A673 (cell line): ENCODE results near the gene CNKSR1. TPM values are rescaled to one million over a fixed set of nuclear protein-coding genes. Genes with fewer than 3 reads are reported as not detected.
A peak's percentile ranks its signal among the peaks of the same experiment; 100 is the strongest.
"Not testable (repeated sequence)": the region's sequence is repeated elsewhere in the genome, so short reads cannot be mapped to it uniquely, and the experiment has no call there.

Source experiments
- BruUV-seq: library from RNA; stranded (reverse); fragments of 400-500 nt; replicated peaks from 2 replicates; lab custom pipeline; 2021; lab: Mats Ljungman, UMichigan
- CTCF ChIA-PET: fragments of 300-600 bp; sonication (Branson Sonifier 250); formaldehyde crosslinking; loops from one replicate; lab custom pipeline; 2022; ENCODE audit warnings: antibody characterized with exemption; lab: Charles Lee
- POLR2A ChIA-PET: fragments of 300-600 bp; sonication (Branson Sonifier 250); formaldehyde crosslinking; loops from one replicate; lab custom pipeline; 2022; ENCODE audit warnings: antibody characterized with exemption; ENCODE audit not compliant: low non-redundant PET; lab: Charles Lee
- DNase-seq: peaks from one replicate; pipeline ENCODE4 v3.0.0-alpha.2; 2015; ENCODE audit warnings: low spot score
- H3K27ac ChIP-seq: fragments of 200-600 bp; sonication (generic); 2 replicates; pipeline ENCODE4 v1.5.1; 2016; ENCODE audit warnings: mixed run types, low read depth, mild to moderate bottlenecking, mixed read lengths, antibody characterized with exemption, low read length; ENCODE audit not compliant: poor library complexity, severe bottlenecking
- H3K27me3 ChIP-seq: fragments of 200-600 bp; sonication (generic); replicated peaks from 2 replicates; pipeline ENCODE4 v1.6.1; 2017; ENCODE audit warnings: mixed run types, low read depth, mild to moderate bottlenecking, mixed read lengths, antibody characterized with exemption, low read length; ENCODE audit not compliant: insufficient read depth, poor library complexity
- H3K36me3 ChIP-seq: fragments of 200-600 bp; sonication (generic); 2 replicates; pipeline ENCODE4 v1.6.1; 2016; ENCODE audit warnings: mixed run types, mild to moderate bottlenecking, mixed read lengths, antibody characterized with exemption, low read length; ENCODE audit not compliant: insufficient read depth, poor library complexity, severe bottlenecking
- H3K4me1 ChIP-seq: fragments of 200-600 bp; sonication (generic); 2 replicates; pipeline ENCODE4 v1.6.1; 2017; ENCODE audit warnings: mixed run types, mild to moderate bottlenecking, mixed read lengths, antibody characterized with exemption, low read length; ENCODE audit not compliant: insufficient read depth, poor library complexity, severe bottlenecking
- H3K4me3 ChIP-seq: fragments of 200-600 bp; sonication (generic); 2 replicates; pipeline ENCODE4 v1.5.1; 2016; ENCODE audit warnings: low read depth, mixed run types, mild to moderate bottlenecking, mixed read lengths, low read length; ENCODE audit not compliant: poor library complexity, severe bottlenecking
- H3K9me3 ChIP-seq: fragments of 200-600 bp; sonication (generic); 2 replicates; pipeline ENCODE4 v1.6.1; 2016; ENCODE audit warnings: mixed run types, low read depth, mild to moderate bottlenecking, mixed read lengths, antibody characterized with exemption, low read length; ENCODE audit not compliant: poor library complexity, severe bottlenecking
- EZH2 ChIP-seq: fragments of 200-600 bp; sonication (generic); IDR thresholded peaks from 2 replicates; pipeline ENCODE4 v1.6.1; 2017; ENCODE audit warnings: borderline replicate concordance, low read depth, mild to moderate bottlenecking, mixed read lengths, antibody characterized with exemption, low read length; ENCODE audit not compliant: poor library complexity, severe bottlenecking
- intact Hi-C: fragments of 100-400 bp; cut with micrococcal nuclease; formaldehyde crosslinking; loops from one replicate; pipeline ENCODE4 v1.10.0; 2022; ENCODE audit not compliant: unreplicated experiment
- total RNA-seq: library from RNA; stranded (reverse); gene quantifications from 2 replicates; pipeline ENCODE4 v1.2.3, GENCODE V29; 2021
- TF ChIP-seq, protein P1 (sequence below): fragments of 300-800, 200-600 bp; sonication (generic); conservative IDR thresholded peaks from 2 replicates; pipeline ENCODE4 v1.5.1; 2017; ENCODE audit warnings: low read depth, mild to moderate bottlenecking, antibody characterized with exemption, low read length, moderate library complexity, mixed read lengths

Gene CNKSR1
- total RNA-seq, 1 experiment from 2014 or later = 1.8 TPM

DNA sequence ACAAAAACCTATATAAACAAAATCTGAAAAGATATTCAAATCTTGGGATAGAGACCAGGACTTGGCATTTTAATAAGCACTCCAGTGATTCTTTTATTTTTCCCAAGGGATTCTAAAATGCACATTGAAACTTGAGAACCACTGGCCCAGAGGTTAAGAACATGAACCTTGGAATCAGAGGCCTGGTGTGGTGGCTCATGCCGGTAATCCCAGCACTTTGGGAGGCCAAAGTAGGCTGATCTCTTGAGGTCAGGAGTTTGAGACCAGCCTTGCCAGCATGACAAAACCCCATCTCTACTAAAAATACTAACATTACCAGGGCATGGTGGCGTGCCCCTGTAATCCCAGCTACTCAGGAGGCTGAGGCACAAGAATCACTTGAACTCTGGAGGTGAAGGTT lies 43.8 kb downstream of the CNKSR1 start:
- Histone ChIP-seq H3K4me1 (no peaks in the 10 kb centered on the region), H3K9me3 (no peaks in the 10 kb centered on the region), H3K27me3 (peaks cover 4% of the 10 kb centered on the region), H3K36me3 (no peaks in the 10 kb centered on the region), H3K4me3 (no peak overlapping the region), H3K27ac (no peak overlapping the region)
- DNase-seq = no peak
- CTCF ChIA-PET = no interaction called here
- intact Hi-C loops = no loop called here
- POLR2A ChIA-PET = interaction anchor here (0.6 kb wide), 1 partner anchor 25 kb away, joined by 3 read pairs; no protein-coding TSS in a partner anchor
- no TSS peak for BruUV-seq
- TF ChIP-seq, protein P1, sequence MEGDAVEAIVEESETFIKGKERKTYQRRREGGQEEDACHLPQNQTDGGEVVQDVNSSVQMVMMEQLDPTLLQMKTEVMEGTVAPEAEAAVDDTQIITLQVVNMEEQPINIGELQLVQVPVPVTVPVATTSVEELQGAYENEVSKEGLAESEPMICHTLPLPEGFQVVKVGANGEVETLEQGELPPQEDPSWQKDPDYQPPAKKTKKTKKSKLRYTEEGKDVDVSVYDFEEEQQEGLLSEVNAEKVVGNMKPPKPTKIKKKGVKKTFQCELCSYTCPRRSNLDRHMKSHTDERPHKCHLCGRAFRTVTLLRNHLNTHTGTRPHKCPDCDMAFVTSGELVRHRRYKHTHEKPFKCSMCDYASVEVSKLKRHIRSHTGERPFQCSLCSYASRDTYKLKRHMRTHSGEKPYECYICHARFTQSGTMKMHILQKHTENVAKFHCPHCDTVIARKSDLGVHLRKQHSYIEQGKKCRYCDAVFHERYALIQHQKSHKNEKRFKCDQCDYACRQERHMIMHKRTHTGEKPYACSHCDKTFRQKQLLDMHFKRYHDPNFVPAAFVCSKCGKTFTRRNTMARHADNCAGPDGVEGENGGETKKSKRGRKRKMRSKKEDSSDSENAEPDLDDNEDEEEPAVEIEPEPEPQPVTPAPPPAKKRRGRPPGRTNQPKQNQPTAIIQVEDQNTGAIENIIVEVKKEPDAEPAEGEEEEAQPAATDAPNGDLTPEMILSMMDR = no peak
- TF ChIP-seq EZH2 = no peak

DNA sequence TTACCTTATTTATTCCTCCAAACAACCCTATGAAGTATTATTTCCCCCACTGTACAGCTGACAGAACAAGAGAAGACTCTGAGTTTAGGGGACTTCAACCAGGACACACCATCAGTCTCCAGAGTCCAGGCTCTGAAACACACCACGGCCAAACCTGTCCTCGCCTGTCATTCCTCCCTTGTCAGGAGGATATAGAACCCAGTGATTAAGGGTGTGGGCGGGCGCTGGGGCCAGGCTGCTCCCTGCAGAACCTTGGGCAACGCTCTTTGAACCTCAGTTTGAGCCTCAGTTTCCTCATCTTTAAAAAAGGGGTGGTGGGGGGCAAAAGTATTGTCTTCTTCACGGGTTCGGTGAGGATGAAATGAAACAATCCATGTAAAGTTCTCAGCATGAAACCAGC lies 47.3 kb downstream of the CNKSR1 start:
- BruUV-seq = no TSS peak
- intact Hi-C loops = no loop called here
- no peaks in the 10 kb centered on the region for H3K4me1 ChIP-seq
- ChIA-PET POLR2A (no interaction called here), CTCF (no interaction called here)
- no peak for TF ChIP-seq EZH2
- H3K27me3 ChIP-seq = peaks cover 4% of the 10 kb centered on the region
- no peak overlapping the region for H3K27ac ChIP-seq
- DNase-seq = no peak
- no peaks in the 10 kb centered on the region for H3K9me3 ChIP-seq
- H3K36me3 ChIP-seq = no peaks in the 10 kb centered on the region
- no peak overlapping the region for H3K4me3 ChIP-seq

DNA sequence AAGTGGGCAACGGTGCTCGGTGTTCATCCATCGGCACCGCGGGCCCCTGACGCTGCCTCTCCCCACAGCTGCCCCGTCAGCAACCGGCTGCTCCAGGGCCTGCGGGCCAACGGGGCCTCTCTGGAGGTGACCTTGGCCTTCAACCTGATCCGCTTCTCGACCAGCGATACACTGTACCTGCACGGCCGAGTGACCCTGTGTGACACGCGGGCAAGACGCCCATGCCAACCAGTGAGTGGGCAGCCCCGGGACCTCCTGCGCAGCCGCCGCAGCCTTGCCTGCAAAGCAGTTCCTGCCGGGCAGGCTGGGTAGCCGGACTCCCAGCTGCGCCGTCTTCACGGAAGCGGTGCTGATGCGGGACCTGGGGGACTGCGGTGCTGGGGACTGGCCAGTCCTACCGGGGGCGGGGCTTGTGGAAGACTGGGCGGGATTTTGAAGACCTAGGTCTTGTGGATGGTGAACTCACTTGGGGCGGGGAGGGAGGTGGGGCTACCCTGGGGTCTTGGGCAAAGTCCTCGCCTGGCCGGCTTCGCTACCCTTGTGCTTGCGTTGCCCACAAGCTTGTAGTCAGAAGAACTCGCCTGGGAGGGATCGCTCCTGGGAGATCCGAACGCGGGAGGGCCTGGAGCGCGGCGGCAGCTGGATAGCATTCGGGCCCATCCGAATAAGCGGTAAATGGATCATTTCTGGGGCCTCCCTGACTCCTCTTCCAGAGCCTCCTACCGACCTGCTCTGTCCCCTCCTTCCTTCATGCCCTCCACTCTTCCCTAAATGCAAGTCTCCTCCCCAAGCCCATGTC lies 47.9 kb downstream of the CNKSR1 start:
- Histone ChIP-seq H3K4me1 (no peaks in the 10 kb centered on the region), H3K36me3 (no peaks in the 10 kb centered on the region), H3K27me3 (peaks cover 4% of the 10 kb centered on the region), H3K27ac (no peak overlapping the region), H3K4me3 (peak overlapping the region; percentile 6), H3K9me3 (no peaks in the 10 kb centered on the region)
- peak; percentile 11 for DNase-seq
- POLR2A ChIA-PET = no interaction called here
- CTCF ChIA-PET = no interaction called here
- TF ChIP-seq EZH2 = no peak
- intact Hi-C loops = no loop called here
- no TSS peak for BruUV-seq

DNA sequence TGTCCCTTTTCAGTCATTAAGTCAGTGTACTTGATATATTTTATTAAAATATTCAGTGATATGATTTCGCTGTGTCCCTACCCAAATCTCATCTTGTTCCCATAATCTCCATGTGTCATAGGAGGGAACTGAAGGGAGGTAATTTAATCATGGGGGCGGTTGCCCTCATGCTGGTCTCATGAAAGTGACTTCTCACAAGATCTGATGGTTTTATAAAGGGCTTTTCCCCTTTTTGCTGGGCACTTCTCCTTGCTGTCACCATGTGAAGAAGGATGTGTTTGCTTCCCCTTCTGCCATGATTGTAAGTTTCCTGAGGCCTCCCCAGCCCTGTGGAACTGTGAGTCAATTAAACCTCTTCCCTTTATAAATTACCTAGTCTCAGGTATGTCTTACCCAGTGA lies 53.4 kb downstream of the CNKSR1 start:
- CTCF ChIA-PET, BruUV-seq, H3K4me3 ChIP-seq, H3K9me3 ChIP-seq, POLR2A ChIA-PET, DNase-seq, H3K27me3 ChIP-seq, H3K27ac ChIP-seq, H3K4me1 ChIP-seq, intact Hi-C loops, H3K36me3 ChIP-seq: not testable (repeated sequence)
